ENCODE measurements around the gene MINK1. TPM values are rescaled to one million over a fixed set of nuclear protein-coding genes. Genes with fewer than 3 reads are reported as not detected.
"Not testable (repeated sequence)": the region's sequence is repeated elsewhere in the genome, so short reads cannot be mapped to it uniquely, and the experiment has no call there.

MINK1 gene
- polyA plus RNA-seq, 1 donor from 2014 or later: 21.4 TPM

DNA sequence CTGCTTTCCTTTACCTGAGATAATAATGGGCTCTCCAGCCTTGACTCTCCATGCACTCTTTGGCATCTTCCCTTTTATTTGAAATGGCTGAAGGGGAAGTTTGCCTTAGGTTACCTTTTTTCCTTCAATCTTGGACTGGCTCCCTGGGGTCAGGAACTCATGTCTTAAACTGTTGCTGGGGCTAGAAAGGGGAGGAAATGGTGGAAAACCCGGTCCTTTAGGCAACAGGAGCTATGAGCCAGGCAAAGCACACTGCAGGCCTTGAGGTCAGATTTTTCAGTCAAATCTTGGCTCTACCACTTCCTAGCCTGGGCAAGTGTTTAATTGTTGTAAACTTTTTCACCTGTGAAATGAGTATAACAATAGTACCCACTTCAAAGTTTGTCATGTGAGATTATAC, 30.2 kb downstream of the MINK1 start:
- no peaks in the 10 kb centered on the region for H3K27me3 Mint-ChIP-seq
- H3K9me3 Mint-ChIP-seq: no peaks in the 10 kb centered on the region
- no peak overlapping the region for H3K4me3 Mint-ChIP-seq
- H3K4me1 Mint-ChIP-seq: peaks cover 1 to 4% (median 2%) of the 10 kb centered on the region in 3 donors
- H3K36me3 Mint-ChIP-seq: no peaks in the 10 kb centered on the region
- peak overlapping the region in 1 of 3 donors; percentile 14 for H3K27ac Mint-ChIP-seq

DNA sequence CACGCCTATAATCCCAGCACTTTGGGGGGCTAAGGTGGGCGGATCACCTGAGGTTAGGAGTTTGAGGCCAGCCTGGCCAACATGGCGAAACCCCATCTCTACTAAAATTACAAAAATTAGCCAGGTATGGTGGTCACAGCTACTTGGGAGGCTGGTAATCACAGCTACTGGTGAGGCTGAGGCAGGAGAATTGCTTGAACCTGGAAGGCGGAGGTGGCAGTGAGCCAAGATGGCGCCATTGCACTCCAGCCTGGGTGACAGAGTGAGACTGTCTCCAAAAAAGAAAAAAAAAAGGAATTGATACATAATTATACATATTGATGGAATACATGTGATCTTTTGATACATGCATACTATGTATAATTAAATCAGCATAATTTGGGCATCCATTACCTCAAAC, 34.4 kb downstream of the MINK1 start:
- H3K4me1 Mint-ChIP-seq, H3K27ac Mint-ChIP-seq, H3K27me3 Mint-ChIP-seq, H3K36me3 Mint-ChIP-seq, H3K4me3 Mint-ChIP-seq, H3K9me3 Mint-ChIP-seq: not testable (repeated sequence)

DNA sequence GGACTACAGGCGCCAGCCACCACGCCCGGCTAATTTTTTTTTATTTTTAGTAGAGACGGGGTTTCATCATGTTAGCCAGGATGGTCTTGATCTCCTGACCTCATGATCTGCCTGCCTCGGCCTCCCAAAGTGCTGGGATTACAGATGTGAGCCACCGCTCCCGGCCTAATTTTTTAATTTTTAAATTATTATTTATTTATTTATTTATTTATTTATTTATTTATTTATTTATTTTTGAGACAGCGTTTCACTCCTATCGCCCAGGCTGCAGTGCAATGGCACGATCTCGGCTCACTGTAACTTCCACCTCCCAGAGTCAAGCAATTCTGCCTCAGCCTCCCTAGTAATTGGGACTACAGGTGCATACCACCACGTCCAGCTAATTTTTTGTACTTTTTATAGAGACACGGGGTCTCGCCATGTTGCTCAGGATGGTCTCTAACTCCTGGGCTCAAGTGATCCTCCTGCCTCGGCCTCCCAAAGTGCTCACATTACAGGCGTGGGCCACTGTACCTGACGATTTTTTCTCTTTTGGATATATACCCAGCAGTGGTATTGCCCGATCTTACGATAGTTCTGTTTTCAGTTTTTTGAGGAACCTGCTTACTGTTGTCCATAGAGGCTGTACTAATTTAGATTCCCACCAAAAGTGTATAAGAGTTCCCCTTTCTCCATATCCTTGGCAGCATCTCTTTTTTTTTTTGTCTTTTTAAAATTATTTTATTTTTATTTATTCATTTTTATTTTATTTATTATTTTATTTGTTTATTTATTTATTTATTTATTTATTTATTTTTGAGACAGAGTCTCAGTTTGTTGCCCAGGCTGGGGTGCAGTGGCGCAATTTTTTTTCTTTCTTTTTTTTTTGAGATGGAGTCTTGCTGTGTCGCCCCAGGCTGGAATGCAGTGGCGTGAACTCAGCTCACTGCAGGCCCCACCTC, 36.2 kb downstream of the MINK1 start:
- not testable (repeated sequence) for H3K36me3 Mint-ChIP-seq, H3K4me3 Mint-ChIP-seq, H3K4me1 Mint-ChIP-seq, H3K27me3 Mint-ChIP-seq, H3K9me3 Mint-ChIP-seq, H3K27ac Mint-ChIP-seq

DNA sequence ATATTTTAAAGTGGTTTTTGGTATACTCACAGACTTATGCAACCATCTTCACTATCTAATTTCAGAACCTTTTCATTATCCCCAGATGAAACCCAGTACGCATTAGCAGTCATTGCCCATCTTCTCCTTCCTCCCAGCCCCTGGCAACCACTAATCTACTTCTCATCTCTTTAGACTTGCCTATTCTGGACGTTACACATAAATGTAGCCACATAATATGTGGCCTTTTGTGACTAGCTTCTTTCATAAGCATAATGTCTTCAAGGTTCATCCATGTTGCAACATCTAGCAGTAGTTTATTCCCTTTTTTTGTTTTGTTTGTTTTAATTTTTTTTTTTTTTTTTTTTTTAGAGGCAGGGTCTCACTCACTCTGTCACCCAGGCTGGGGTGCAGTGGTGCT, 37.7 kb downstream of the MINK1 start:
- H3K36me3 Mint-ChIP-seq: peaks cover 3% of the 10 kb centered on the region
- H3K9me3 Mint-ChIP-seq: no peaks in the 10 kb centered on the region
- H3K27ac Mint-ChIP-seq: peak overlapping the region in 1 of 3 donors; percentile 50
- H3K4me1 Mint-ChIP-seq: peaks cover 2 to 7% (median 4%) of the 10 kb centered on the region in 3 donors
- no peak overlapping the region for H3K4me3 Mint-ChIP-seq
- H3K27me3 Mint-ChIP-seq: no peaks in the 10 kb centered on the region

DNA sequence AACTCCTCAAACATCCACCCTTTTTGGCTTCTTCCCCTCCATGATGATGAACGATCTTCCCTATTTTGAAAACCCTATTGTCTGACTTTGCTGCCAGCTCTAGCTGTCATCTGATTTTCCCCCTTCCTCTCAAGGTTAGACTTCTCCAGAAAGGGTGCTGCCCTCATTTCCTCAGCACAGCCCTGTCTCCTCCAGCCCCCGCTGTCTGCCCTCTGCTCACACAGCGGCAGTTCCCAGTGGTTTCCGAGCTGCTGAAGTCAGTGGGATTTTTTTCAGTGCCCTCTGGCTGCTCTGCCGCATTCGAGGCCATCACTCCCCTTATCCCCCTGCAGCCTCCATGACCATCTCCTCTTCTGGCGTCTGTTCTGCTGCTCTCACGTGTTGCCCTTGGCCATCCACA, 39.6 kb downstream of the MINK1 start:
- H3K27me3 Mint-ChIP-seq: no peaks in the 10 kb centered on the region
- H3K4me3 Mint-ChIP-seq: peak overlapping the region in 1 of 4 donors; percentile 19
- no peaks in the 10 kb centered on the region for H3K9me3 Mint-ChIP-seq
- H3K4me1 Mint-ChIP-seq: peaks cover 2 to 7% (median 4%) of the 10 kb centered on the region in 3 donors
- no peak overlapping the region for H3K27ac Mint-ChIP-seq
- peaks cover 3% of the 10 kb centered on the region for H3K36me3 Mint-ChIP-seq

DNA sequence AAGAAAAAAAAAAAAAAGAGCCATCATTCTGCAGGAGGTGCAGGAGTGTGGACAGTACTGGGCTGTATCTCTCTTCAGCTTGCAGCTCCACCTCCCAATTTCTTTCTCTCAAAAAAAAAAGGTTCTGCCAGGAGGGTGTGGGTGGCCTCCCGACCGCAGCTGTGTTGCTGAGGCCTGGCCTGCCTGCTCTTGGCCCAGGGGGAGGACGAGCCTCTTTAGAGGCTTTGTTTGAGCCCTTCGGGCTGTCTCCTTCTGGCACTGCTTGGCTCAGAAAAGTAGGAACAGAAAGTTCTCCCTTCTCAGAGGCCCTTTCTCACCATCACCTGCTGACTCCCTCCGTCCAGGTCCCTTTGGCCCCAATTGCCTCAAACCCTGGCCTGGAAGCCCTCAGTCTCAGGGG, 43.9 kb downstream of the MINK1 start:
- Mint-ChIP-seq H3K4me1 (peaks cover under 1 to 9% (median 4%) of the 10 kb centered on the region in 3 donors), H3K27ac (no peak overlapping the region), H3K27me3 (no peaks in the 10 kb centered on the region), H3K36me3 (peaks cover 4% of the 10 kb centered on the region), H3K9me3 (no peaks in the 10 kb centered on the region), H3K4me3 (no peak overlapping the region)

DNA sequence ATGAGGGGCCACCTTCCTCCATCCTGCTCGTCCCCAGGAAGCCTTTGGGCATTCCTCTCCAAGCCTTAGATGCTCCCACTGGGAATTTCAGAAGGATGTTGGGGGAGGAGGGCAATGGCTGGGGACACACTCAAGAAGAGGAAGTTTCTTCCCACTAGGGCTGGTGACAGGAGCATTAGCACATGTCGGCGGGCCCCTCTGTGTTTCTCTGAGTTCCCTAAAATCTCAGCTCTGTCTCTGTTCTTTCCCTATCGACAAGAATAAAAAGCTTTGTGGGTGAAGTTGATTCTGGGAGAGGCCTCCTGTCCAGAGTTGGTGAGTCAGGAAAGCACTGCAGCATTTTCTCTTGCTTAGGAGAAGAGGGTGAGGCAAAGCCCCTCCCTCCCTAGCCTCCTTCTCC, 46.5 kb downstream of the MINK1 start:
- Mint-ChIP-seq H3K4me3 (no peak overlapping the region), H3K4me1 (peaks cover 2 to 8% (median 3%) of the 10 kb centered on the region in 3 donors), H3K36me3 (peaks cover 3% of the 10 kb centered on the region), H3K27ac (peak overlapping the region in 1 of 3 donors; percentile 16), H3K9me3 (no peaks in the 10 kb centered on the region), H3K27me3 (no peaks in the 10 kb centered on the region)

DNA sequence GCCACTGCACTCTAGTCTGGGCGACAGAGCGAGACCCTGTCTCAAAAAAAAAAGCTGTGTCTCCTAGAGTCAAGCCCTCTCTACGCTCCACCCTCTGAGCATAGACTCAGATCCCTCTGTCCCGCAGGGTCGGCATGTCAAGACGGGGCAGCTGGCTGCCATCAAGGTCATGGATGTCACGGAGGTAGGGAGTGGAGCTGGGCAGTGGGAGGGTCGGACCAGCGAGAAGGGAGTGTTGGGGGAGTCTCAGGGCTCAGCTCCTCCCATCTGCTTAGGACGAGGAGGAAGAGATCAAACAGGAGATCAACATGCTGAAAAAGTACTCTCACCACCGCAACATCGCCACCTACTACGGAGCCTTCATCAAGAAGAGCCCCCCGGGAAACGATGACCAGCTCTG, 47.7 kb downstream of the MINK1 start:
- no peaks in the 10 kb centered on the region for H3K27me3 Mint-ChIP-seq

DNA sequence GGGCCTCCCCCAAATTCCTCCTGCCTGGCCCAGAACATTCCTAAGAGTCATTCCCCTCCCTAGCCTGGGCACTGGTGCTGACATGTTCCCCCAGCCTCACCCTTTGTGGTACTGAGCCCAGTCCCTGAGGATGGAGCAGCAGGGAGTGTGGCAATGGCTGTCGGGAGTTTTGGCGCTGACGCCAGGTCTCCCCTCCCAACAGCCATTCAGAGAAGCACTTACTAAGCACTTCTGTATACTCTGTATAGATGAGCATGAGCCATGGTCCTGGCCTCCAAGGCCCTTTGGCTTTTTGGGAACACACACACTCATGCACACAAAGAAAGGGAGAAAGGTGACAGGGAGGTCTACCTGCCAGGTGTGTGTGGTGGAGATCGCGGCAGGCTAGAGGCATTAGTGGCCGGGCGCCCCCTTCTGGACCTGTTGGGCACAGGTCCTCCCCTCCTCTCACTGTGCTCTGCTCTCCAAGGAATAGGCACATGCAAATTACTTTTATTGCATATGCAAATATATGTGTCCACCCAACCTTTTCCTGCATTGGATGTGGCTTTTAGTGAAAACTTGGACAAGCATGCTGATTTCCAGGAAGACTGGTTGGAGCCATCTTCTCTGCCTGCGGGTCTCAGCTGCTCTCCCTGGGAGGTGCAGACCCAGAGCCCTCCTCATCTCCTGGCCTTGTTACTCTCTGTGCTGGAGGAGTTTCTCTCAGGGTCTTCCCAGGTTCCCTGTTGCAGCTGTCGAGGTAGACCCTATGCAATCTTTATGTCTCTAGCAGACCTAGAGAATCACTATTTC, 48.8 kb downstream of the MINK1 start:
- no peaks in the 10 kb centered on the region for H3K27me3 Mint-ChIP-seq
- peaks cover 2 to 8% (median 3%) of the 10 kb centered on the region in 3 donors for H3K4me1 Mint-ChIP-seq
- H3K9me3 Mint-ChIP-seq: no peaks in the 10 kb centered on the region
- peaks cover 4% of the 10 kb centered on the region for H3K36me3 Mint-ChIP-seq
- no peak overlapping the region for H3K4me3 Mint-ChIP-seq
- H3K27ac Mint-ChIP-seq: peak overlapping the region in 1 of 3 donors; percentile 32

More for the DNA sequence above, 47.7 kb downstream of the MINK1 start:
- no peaks in the 10 kb centered on the region for H3K9me3 Mint-ChIP-seq
- H3K27ac Mint-ChIP-seq: no peak overlapping the region
- no peak overlapping the region for H3K4me3 Mint-ChIP-seq
- peaks cover 3% of the 10 kb centered on the region for H3K36me3 Mint-ChIP-seq
- peaks cover 2 to 8% (median 3%) of the 10 kb centered on the region in 3 donors for H3K4me1 Mint-ChIP-seq

DNA sequence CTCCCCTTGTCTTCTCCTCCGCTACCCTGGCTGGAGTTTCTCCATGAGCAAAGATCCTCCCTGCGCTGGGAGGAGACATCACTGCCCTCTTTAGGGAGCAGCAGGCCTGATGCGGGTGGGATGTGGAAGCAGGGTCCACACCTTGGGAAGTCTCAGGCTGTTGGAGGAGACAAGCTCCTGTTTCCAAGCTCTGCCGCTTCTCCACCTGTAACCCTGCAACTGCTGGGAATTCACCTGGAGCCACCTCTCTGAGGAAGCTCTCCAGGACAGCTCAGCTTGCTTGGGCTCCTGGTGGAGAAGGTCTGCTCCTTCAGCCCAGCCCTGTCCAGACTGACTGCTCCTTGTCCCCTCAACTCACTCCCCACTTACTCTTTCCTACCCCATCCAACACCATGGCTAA, 51.3 kb downstream of the MINK1 start:
- Mint-ChIP-seq H3K36me3 (peaks cover 7% of the 10 kb centered on the region), H3K27ac (no peak overlapping the region), H3K27me3 (no peaks in the 10 kb centered on the region), H3K4me3 (no peak overlapping the region), H3K4me1 (peaks cover 2 to 8% (median 3%) of the 10 kb centered on the region in 3 donors), H3K9me3 (no peaks in the 10 kb centered on the region)

DNA sequence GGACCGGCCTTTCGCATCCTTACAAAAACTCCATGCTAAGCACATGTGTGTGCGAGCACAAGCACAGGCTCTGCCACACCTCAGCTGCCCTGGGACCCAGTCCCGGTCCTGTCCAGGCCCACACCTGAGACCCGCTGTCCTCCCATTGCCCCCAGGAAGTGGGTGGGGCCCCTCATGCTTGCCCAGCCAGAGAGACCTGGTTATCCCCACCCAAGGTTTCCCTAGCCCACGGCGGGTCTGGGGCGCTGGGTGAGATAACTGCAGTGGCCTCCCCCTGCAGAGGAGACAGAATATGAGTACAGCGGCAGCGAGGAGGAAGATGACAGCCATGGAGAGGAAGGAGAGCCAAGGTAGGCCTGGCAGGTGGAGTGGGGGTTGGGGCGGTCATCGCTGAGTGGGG, 53.7 kb downstream of the MINK1 start:
- Mint-ChIP-seq H3K9me3 (no peaks in the 10 kb centered on the region), H3K4me1 (peaks cover 1 to 7% (median 3%) of the 10 kb centered on the region in 3 donors), H3K27me3 (no peaks in the 10 kb centered on the region), H3K27ac (peak overlapping the region in 1 of 3 donors; percentile 86), H3K4me3 (no peak overlapping the region), H3K36me3 (peaks cover 5% of the 10 kb centered on the region)

DNA sequence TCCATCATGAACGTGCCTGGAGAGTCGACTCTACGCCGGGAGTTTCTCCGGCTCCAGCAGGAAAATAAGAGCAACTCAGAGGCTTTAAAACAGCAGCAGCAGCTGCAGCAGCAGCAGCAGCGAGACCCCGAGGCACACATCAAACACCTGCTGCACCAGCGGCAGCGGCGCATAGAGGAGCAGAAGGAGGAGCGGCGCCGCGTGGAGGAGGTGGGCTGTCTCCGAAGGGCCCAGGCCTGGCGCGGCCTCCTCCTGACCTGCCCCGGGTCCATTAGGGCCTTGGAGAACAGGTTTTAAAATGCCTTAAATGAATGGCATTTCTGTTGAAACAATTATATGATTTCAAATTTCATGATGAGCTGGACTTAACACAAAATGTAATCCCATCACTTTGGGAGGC, 54.4 kb downstream of the MINK1 start:
- H3K27ac Mint-ChIP-seq: no peak overlapping the region
- no peaks in the 10 kb centered on the region for H3K27me3 Mint-ChIP-seq
- H3K4me3 Mint-ChIP-seq: no peak overlapping the region
- peaks cover 5% of the 10 kb centered on the region for H3K36me3 Mint-ChIP-seq
- no peaks in the 10 kb centered on the region for H3K4me1 Mint-ChIP-seq
- no peaks in the 10 kb centered on the region for H3K9me3 Mint-ChIP-seq

DNA sequence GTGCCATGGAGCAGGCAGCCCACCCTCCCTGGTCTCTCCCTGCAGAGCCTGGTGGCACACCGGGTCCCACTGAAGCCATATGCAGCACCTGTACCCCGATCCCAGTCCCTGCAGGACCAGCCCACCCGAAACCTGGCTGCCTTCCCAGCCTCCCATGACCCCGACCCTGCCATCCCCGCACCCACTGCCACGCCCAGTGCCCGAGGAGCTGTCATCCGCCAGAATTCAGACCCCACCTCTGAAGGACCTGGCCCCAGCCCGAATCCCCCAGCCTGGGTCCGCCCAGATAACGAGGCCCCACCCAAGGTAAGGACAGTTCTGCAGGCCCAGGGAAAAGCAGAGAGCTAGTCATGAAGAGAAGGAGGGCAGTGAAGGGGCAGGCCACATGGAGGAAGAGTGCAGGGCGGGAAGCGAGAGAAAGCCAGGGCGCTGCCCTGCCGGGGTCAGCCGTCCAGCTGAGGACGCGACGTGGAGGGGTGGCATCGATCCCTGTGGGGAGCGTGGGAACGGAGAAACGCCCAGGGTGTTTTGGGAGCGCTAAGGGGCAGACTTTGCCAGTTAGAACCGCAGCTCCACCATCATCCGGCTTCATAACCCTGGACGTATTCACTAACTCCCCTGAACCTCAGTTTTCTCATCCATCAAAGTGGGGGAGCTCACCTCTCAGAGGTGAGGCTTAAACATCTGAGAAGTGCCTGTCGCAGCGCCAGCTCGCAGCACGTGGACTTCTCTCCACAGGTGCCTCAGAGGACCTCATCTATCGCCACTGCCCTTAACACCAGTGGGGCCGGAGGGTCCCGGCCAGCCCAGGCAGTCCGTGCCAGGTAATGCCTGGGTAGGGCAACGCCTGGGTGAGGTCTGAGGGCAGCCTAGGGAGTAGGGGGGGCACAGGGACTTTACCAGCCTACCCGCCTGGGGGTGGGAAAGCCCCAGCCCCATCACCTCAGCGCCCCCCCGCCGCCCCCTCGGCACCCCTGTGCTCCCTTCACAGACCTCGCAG, 58.6 kb downstream of the MINK1 start:
- Mint-ChIP-seq H3K4me3 (no peak overlapping the region), H3K36me3 (peaks cover 6% of the 10 kb centered on the region), H3K4me1 (no peaks in the 10 kb centered on the region), H3K27ac (no peak overlapping the region), H3K9me3 (no peaks in the 10 kb centered on the region), H3K27me3 (no peaks in the 10 kb centered on the region)

DNA sequence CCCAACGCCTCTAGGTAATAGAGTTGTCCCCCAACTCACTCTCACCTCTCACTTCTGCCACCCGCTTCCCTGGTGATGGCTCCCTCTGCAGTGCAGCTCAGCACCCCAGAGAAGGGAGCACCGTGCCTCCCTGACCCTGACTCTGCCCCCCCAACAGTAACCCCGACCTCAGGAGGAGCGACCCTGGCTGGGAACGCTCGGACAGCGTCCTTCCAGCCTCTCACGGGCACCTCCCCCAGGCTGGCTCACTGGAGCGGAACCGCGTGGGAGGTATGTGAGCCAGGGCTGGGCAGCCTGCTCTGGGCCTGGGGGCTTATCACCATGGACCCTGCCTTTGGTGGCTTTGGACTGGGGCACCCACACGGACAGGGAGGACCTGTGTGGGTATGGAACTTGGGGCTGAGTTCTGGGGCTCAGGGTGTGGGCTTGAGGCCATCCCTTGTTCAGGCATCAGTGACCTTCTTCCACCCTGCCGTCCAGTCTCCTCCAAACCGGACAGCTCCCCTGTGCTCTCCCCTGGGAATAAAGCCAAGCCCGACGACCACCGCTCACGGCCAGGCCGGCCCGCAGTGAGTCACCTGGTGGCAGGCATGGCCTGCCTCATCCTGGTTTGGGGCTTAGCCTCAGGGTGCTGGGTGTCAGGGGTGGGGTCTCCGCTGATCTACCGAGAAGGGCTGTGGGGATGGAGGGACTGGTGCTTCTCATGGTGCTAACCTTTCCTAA, 59.5 kb downstream of the MINK1 start:
- H3K9me3 Mint-ChIP-seq: no peaks in the 10 kb centered on the region
- H3K36me3 Mint-ChIP-seq: peaks cover 6% of the 10 kb centered on the region
- no peaks in the 10 kb centered on the region for H3K4me1 Mint-ChIP-seq
- no peaks in the 10 kb centered on the region for H3K27me3 Mint-ChIP-seq
- H3K27ac Mint-ChIP-seq: no peak overlapping the region
- H3K4me3 Mint-ChIP-seq: no peak overlapping the region
